Smooth muscle cell (in vitro differentiated cells): ENCODE data around the gene MTOR. TPM values are rescaled to one million over a fixed set of nuclear protein-coding genes. Genes with fewer than 3 reads are reported as not detected.
A peak's percentile ranks its signal among the peaks of the same experiment; 100 is the strongest.
"Not testable (repeated sequence)": the region's sequence is repeated elsewhere in the genome, so short reads cannot be mapped to it uniquely, and the experiment has no call there.

Experiments used
- DNase-seq: peaks from one replicate; lab custom pipeline; 2025; ENCODE audit not compliant: unreplicated experiment; lab: John Stamatoyannopoulos, UW
- H2AFZ ChIP-seq: fragments of 200-600 bp; sonication (generic); 2 replicates; pipeline ENCODE4 v1.6.0; 2016; ENCODE audit warnings: antibody characterized with exemption, low read depth, mild to moderate bottlenecking
- H3F3A ChIP-seq: fragments of 200-600 bp; sonication (generic); 2 replicates; pipeline ENCODE4 v1.6.0; 2017; ENCODE audit warnings: antibody characterized with exemption, low read depth
- H3K27ac ChIP-seq: fragments of 200-600 bp; sonication (generic); 2 replicates; pipeline ENCODE4 v1.5.1; 2016; ENCODE audit warnings: low read depth, mild to moderate bottlenecking
- H3K27me3 ChIP-seq: fragments of 200-600 bp; sonication (generic); 2 replicates; pipeline ENCODE4 v1.6.1; 2016; ENCODE audit warnings: low read depth, mild to moderate bottlenecking
- H3K36me3 ChIP-seq: fragments of 200-600 bp; sonication (generic); 2 replicates; pipeline ENCODE4 v1.5.1; 2016; ENCODE audit warnings: low read depth
- H3K4me1 ChIP-seq: fragments of 200-600 bp; sonication (generic); 2 replicates; pipeline ENCODE4 v1.5.1; 2016; ENCODE audit warnings: low read depth
- H3K4me2 ChIP-seq: fragments of 200-600 bp; sonication (generic); 2 replicates; pipeline ENCODE4 v1.6.0; 2016; ENCODE audit warnings: mild to moderate bottlenecking
- H3K4me3 ChIP-seq: fragments of 200-600 bp; sonication (generic); 2 replicates; pipeline ENCODE4 v1.5.1; 2016; ENCODE audit warnings: mild to moderate bottlenecking
- H3K79me2 ChIP-seq: fragments of 200-600 bp; sonication (generic); 2 replicates; pipeline ENCODE4 v1.6.0; 2016; ENCODE audit warnings: low read depth, mild to moderate bottlenecking
- H3K9ac ChIP-seq: fragments of 200-600 bp; sonication (generic); 2 replicates; pipeline ENCODE4 v1.6.0; 2016; ENCODE audit warnings: low read depth
- H3K9me3 ChIP-seq: fragments of 200-600 bp; sonication (generic); replicated peaks from 2 replicates; pipeline ENCODE4 v1.5.1; 2016; ENCODE audit warnings: low read depth
- H4K20me1 ChIP-seq: fragments of 200-600 bp; sonication (generic); 2 replicates; pipeline ENCODE4 v1.6.0; 2016; ENCODE audit warnings: low read depth
- WGBS: methylation state at CpG from one replicate; pipeline ENCODE4 v1.1.7; 2016; ENCODE audit warnings: low lambda C conversion rate; 5-methylcytosine and 5-hydroxymethylcytosine counted together
- polyA plus RNA-seq: library from polyadenylated mRNA; unstranded; fragments of >200 nt; fragmentation: Nextera tagmentation; extraction: Ambion mirVana; gene quantifications from 2 replicates; pipeline ENCODE4 v1.2.1, GENCODE V29; 2016
- total RNA-seq: library from RNA; depleted of rRNA; stranded (reverse); fragments of >200 nt; gene quantifications from 2 replicates; pipeline ENCODE4 v1.2.3, GENCODE V29; 2014
- TF ChIP-seq, protein P1 (sequence below): fragments of 200-600 bp; sonication (generic); IDR thresholded peaks from 2 replicates; pipeline ENCODE4 v1.5.1; 2017; ENCODE audit warnings: borderline replicate concordance, mild to moderate bottlenecking, antibody characterized with exemption; ENCODE audit not compliant: insufficient read depth, poor library complexity, severe bottlenecking

The MTOR gene
- total and polyA plus RNA-seq, 2 experiments from 2014 or later: 11.2 to 26.8 TPM

DNA sequence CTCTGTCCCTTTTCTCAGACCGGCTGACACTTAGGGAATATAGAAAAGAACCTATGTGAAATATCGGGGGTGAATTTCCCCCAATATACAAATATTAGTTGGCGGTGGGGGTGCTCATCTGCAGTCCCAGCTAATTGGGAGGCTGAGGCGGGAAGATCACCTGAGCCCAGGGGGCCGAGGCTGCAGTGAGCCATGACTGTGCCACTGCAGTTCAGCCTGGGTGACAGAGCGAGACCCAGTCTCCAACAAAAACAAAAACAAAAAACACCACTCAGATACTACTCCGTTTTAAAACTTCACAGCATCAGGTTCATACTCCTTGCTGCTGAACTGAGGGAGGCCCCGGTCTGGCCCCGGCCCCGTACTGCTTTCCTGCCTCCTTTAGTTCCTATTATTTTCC is 156.8 kb downstream of the MTOR start:
- TF ChIP-seq, protein P1, sequence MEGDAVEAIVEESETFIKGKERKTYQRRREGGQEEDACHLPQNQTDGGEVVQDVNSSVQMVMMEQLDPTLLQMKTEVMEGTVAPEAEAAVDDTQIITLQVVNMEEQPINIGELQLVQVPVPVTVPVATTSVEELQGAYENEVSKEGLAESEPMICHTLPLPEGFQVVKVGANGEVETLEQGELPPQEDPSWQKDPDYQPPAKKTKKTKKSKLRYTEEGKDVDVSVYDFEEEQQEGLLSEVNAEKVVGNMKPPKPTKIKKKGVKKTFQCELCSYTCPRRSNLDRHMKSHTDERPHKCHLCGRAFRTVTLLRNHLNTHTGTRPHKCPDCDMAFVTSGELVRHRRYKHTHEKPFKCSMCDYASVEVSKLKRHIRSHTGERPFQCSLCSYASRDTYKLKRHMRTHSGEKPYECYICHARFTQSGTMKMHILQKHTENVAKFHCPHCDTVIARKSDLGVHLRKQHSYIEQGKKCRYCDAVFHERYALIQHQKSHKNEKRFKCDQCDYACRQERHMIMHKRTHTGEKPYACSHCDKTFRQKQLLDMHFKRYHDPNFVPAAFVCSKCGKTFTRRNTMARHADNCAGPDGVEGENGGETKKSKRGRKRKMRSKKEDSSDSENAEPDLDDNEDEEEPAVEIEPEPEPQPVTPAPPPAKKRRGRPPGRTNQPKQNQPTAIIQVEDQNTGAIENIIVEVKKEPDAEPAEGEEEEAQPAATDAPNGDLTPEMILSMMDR: no peak
- Histone ChIP-seq H4K20me1 (no peaks in the 10 kb centered on the region), H3K4me1 (no peaks in the 10 kb centered on the region), H3K4me3 (no peak overlapping the region), H3K9ac (no peak overlapping the region), H3K9me3 (no peaks in the 10 kb centered on the region), H3K79me2 (no peaks in the 10 kb centered on the region), H3K36me3 (no peaks in the 10 kb centered on the region), H3F3A (no peaks in the 10 kb centered on the region), H3K4me2 (no peak overlapping the region), H2AFZ (no peak overlapping the region), H3K27ac (no peak overlapping the region), H3K27me3 (no peaks in the 10 kb centered on the region)
- no peak for DNase-seq
- WGBS: 94% methylated on average over 10 of the region's 10 CpGs

DNA sequence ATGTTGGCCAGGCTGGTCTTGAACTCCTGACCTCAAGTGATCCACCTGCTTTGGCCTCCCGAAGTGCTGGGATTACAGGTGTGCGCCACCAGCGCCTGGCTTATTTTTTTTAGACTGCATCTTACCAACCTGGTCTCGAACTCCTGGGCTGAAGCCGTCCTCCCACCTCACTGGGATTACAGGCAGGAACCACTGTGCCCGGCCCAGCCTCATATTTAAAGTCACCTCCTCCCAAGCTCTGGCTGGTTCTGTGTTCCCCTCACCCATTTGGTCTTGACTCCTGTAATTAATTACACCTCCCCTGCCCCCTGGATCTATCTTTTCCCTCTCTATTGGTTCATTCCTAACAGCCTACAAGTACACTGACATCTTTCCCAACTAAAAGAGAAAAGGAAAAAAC is 161.0 kb downstream of the MTOR start:
- Histone ChIP-seq H3F3A (no peaks in the 10 kb centered on the region), H4K20me1 (no peaks in the 10 kb centered on the region), H3K36me3 (peaks cover 8% of the 10 kb centered on the region), H3K4me2 (no peak overlapping the region), H2AFZ (no peak overlapping the region), H3K27ac (no peak overlapping the region), H3K9ac (no peak overlapping the region), H3K4me1 (peaks cover 17% of the 10 kb centered on the region), H3K79me2 (peaks cover 24% of the 10 kb centered on the region), H3K27me3 (no peaks in the 10 kb centered on the region), H3K9me3 (no peaks in the 10 kb centered on the region), H3K4me3 (no peak overlapping the region)
- WGBS: 98% methylated on average over 6 of the region's 6 CpGs
- DNase-seq: no peak
- TF ChIP-seq, protein P1: no peak

DNA sequence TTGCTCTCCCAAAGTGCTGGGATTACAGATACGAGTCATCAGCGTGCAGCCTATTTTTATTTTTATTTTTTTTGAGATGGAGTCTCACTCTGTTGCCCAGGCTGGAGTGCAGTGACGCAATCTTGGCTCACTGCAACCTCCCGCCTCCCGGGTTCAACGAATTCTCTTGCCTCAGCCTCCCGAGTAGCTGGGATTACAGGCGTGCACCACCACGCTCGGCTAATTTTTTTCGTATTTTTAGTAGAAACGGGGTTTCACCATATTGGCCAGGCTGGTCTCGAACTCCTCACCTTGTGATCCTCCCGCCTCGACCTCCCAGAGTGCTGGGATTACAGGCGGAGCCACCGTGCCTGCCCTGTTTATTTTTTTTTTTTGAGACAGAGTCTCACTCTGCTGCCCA is 161.5 kb downstream of the MTOR start:
- not testable (repeated sequence) for H3K27ac ChIP-seq, H3K9ac ChIP-seq, H3K27me3 ChIP-seq, H3K4me3 ChIP-seq, H2AFZ ChIP-seq, DNase-seq, H3K4me2 ChIP-seq, H3K9me3 ChIP-seq, H3K36me3 ChIP-seq, H4K20me1 ChIP-seq, H3F3A ChIP-seq
- peaks cover 24% of the 10 kb centered on the region for H3K79me2 ChIP-seq
- peaks cover 17% of the 10 kb centered on the region for H3K4me1 ChIP-seq
- WGBS: 98% methylated on average over 17 of the region's 17 CpGs

DNA sequence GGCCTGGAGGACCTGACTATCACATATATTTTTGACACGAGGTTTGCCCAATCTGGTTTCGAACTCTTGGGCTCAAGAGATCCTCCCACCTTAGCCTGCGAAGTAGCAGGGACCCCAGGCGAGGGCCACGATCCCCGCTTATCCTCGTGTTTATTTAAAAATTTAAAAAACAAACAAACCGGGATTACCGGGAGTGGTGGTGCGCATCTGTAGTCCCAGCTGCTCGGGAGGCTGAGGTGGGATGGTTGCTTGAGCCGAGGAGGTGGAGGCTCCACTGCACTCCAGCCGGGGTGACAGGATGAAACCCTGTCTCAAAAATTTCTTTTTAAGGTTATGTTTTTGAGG is 162.2 kb downstream of the MTOR start:
- H3K27ac ChIP-seq: no peak overlapping the region
- H3F3A ChIP-seq: no peaks in the 10 kb centered on the region
- H3K36me3 ChIP-seq: peaks cover 8% of the 10 kb centered on the region
- peak overlapping the region; percentile 99 for H3K4me2 ChIP-seq
- peak overlapping the region; percentile 96 for H3K9ac ChIP-seq
- H3K4me1 ChIP-seq: peaks cover 17% of the 10 kb centered on the region
- H3K27me3 ChIP-seq: no peaks in the 10 kb centered on the region
- peak overlapping the region; percentile 98 for H3K4me3 ChIP-seq
- no peaks in the 10 kb centered on the region for H3K9me3 ChIP-seq
- 62% methylated on average over 13 of the region's 13 CpGs for WGBS
- H4K20me1 ChIP-seq: no peaks in the 10 kb centered on the region
- H3K79me2 ChIP-seq: peaks cover 24% of the 10 kb centered on the region
- peak overlapping the region; percentile 94 for H2AFZ ChIP-seq
- DNase-seq: no peak
- TF ChIP-seq, protein P1: no peak
